ENCODE measurements around the gene ADARB2.
"Not testable (repeated sequence)": the region's sequence is repeated elsewhere in the genome, so short reads cannot be mapped to it uniquely, and the experiment has no call there.

The ADARB2 gene

DNA sequence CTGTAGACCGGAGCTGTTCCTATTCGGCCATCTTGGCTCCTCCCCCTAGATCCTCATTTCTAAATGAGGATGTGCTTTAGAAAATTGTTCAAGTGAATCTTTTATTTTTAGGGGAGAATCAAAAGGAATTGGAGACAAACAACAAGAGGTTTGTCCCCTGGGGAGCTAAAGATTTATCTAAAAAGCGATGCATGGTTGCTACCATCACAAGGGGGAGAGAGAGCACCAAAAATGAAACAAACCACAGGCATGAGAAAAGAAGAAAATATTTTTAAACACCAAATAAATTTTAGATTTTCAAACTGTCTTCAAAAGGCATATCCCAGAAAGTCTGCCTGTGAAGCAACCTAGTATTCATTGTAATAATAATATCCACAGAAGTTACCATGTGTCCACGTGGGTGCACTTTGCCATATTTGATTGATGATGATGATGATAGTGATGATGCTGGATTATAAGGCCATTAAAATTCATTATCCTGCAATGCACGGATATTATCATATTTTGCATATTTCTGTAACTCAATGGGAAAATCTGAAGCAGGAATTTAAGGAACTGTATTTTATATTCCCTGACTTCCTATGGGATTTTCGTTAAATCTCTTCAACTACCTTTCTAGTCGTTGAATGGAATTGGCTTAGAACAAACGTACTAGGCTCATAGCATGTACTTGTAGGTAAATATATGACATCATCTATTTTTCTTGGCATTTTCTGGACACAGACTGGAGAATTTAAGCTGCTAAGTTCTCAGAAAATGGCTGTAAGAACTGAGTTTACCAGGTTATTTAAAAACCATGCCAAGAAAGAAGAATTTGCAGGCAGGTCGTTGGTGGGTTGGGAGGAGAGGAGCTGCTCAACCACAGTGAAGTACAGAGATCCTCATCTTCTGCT is 509.6 kb downstream of the ADARB2 start:
- DNase-seq (ENCODE audit: low spot score): no peak

GRCh38 chr10:1226907-1227306 is 510.4 kb downstream of the ADARB2 start:
- not testable (repeated sequence) for DNase-seq (ENCODE audit: low spot score)

DNA sequence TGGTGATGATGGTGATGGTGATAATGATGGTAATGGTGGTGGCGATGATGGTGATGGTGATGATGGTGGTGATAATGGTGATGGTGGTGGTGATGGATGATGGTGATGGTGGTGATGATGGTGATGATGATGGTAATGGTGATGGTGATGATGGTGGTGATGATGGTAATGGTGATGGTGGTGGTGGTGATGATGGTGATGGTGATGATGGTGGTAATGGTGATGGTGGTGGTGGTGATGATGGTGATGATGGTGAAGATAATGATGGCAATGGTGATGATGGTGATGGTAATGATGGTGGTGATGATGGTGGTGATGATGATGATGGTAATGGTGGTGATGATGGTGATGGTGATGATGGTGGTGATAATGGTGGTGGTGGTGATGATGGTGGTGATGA is 517.5 kb downstream of the ADARB2 start:
- DNase-seq (ENCODE audit: low spot score): not testable (repeated sequence)

DNA sequence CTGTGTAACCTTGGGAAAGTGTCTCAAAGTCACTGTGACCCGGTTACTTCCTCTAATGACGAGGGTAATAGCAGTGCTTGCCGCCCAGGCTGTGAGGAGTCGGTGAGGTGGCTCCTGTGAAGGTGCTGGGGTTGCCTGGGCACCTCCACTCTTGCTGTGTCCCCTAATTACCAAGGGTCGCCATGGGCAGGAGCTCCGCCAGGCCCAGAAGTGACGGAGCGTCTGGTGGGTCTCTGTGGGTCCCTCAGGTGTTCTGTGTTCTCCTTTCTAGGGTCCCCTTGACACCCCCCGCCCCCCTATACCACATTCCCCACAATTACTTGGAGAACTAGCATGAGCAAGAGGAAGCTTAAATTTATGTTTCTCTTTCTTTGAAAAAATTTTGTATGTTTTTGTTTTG is 519.7 kb downstream of the ADARB2 start:
- DNase-seq (ENCODE audit: low spot score): no peak

- DNase-seq (ENCODE audit: low spot score): no peak
These were observed 520.1 kb downstream of the ADARB2 start for GRCh38 chr10:1217237-1217587.

DNA sequence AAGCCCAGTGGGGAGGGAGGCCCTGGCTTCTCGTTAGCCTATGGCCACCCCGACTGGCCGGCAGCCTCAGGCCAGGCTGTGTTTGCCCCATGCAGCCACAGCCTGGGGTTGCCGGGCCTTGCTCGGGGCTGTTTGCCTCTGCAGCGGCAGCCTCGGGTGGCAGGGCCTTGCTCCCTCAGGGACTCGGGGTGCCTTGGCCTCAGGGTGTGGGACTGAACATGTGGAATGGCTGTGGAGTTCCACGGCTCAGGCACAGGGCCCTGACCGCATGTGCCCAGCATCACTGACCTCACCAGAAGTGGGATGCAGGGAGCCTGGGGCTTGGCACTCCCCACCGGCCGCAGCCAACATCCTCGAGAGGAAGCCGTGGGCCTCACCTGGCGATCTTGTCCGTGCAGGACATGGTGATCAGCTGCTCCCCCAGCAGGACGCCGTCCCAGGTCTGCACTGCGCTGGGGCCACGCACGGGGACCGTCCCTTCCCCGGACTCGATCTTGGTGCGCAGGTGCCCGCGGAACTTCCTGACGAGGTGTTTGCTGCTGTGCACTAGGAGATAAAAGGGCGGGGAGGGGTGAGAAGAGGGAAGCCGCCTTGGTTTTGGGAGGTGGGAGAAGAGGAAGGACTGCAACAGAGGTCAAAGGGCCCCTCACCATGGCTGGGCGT is 520.6 kb downstream of the ADARB2 start:
- DNase-seq (ENCODE audit: low spot score): no peak

DNA sequence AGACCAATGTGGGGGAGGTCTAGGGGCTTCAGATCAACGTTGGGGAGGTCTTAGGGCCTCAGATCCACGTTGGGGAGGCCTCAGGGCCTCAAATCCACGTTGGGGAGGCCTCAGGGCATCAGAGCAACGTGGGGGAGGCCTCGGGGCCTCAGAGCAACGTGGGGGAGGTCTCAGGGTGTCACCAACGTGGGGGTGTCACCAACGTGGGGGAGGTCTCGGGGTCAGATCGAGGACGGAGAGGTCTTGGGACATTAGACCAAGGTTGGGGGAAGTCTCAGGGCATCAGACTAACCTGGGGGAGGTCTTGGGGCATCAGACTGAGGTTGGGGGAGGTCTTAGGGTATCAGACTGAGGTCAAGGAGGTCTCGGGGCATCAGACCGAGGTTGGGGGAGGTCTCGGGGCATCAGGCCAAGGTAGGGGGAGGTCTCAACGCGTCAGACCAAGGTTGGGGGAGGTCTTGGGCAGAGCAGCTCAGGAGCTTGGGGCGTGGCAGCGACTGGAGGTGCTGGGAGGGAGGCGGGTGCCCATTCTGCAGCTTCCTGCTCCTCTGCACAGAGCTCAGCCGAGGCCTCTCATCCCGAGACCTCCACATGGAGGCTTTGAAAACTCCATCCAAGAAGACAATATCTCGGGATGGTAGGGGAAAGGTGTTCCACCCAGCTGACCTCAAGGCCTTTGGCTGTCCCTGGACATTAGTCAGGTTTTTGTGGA is 521.3 kb downstream of the ADARB2 start:
- DNase-seq (ENCODE audit: low spot score): no peak

DNA sequence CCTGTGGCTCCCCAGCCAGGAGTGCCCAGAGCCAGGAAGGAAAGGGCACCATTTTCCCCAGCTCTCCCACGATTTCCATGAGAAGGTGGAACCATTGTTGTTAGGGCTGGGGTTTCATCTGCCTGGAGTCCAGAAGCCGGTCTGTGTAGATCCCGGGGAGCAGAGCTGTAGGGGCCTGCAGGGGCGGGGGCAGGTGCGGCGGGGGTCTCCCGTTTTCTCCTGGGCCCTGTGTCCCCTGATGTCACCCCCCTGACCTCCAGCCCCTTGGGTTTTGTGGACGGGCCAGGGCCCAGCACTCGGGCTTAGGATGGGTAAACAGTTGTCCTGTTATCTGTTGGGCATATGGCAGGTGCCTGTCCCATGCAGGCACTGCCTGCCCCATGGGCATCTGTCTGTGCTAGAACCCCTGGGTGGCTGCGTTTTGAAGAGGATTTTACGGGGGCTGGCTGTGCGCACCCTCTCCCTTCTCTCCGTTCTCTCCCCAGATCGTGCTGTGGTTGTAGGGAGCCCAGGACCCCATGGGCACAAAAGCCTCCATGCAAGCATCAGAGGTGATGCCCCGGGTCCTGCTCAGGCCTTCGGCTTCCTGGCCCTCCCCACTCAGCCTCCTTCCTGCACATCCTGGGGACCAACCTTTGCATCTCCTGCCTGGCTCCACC is 522.3 kb downstream of the ADARB2 start:
- DNase-seq (ENCODE audit: low spot score): no peak

GRCh38 chr10:1214071-1214675 is 523.2 kb downstream of the ADARB2 start:
- DNase-seq (ENCODE audit: low spot score): no peak

DNA sequence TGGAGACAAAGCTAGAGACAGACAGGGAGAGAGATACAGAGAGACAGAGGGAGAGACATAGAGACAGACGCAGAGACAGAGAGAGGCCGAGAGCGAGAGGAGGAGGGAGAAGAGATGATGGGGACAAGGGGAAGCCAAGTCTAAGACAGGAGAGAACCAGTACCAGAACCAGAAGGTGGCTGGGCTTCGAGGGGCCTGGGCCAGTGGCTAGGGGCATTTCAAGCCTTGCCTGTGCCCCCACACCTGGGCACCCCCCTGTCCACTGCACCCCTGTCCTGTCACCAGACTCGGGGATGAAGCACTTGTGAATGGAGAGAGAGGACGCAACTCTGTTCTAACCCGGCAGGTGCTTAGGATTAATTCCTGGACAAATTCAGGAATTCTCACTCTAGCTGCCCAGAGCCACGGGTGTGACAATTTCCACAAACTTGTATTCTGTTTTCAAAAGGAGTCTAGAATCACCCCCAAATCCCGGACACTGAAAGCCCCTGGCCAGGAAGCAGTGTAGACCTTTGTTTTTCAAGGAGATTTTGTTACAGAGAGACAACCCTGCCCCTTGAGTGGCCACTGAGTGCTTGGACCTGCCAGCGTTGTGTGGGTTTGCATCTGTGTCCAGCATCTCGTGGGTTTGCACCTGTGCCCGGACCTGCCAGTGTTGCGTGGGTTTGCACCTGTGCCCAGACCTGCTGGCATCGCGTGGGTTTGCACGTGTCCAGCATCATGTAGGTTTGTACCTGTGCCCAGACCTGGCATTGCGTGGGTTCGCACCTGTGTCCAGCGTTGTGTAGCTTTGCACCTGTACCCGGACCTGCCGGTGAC is 523.9 kb downstream of the ADARB2 start:
- no peak for DNase-seq (ENCODE audit: low spot score)

DNA sequence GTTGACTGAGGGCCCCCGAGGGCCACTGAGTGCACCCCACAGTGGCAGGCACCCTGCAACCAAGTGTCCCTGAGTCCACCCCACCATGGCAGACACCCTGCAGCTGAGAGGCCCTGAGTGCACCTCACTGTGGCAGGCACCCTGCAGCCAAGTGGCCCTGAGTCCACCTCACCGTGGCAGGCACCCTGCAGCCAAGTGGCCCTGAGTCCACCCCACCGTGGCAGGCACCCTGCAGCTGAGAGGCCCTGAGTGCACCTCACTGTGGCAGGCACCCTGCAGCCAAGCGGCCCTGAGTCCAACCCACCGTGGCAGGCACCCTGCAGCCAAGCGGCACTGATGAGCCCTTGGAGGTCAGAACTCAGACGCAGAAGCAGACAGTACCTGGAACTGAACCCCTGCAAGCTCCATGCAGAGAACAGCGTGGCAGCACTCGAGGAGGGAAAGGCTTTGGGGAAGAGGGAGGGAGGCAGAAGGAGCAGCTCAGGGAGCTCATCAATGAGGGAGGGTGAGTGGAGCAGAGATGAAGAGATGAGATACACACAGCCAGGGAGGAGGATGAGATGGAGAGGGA is 524.7 kb downstream of the ADARB2 start:
- no peak for DNase-seq (ENCODE audit: low spot score)

- DNase-seq (ENCODE audit: low spot score): no peak
These were observed 525.3 kb downstream of the ADARB2 start for GRCh38 chr10:1211844-1212570.

DNA sequence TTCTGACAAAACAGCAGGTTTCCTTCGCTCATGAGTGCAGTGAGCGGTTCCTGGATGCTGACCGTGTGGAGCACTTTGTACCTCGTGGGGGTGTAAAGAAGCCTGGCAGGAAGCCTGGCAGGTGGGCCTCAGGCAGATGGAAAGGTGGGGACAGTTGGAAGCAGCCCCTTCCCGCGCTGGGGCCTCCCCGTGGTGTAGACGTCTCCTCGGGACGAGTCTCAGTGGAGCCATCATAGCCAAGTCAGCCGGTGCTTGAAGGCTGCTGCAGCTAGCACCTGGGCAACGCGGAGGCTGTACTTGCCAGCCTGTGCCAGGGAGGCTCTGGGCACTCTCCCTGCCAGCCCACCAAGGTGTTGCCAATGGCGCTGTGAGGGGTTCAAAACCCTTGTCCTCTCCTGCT is 526.7 kb downstream of the ADARB2 start:
- DNase-seq (ENCODE audit: low spot score): no peak

DNA sequence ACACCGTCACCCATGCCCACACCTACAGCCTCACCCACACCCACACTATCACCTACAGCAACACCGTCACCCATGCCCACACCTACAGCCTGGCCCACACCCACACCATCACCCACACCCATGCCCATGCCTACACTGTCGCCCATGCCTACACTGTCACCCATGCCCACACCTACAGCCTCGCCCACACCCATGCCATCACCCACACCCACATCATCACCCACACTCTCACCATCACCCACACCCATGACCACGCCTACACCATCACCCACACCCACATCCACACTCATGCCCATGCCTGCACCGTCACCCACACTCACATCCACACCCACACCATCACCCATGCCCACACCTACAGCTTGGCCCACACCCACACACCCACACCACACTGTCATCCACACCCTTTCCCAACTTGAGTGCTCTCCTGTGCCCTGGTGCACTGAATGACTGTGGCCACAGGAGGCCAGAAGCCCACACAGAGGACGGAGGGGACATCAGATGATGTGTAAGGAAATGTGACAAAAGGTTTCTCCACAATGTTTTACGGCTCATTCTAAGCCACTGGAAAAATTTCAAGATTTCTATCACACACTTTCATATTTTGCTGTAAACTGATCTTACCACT is 527.9 kb downstream of the ADARB2 start:
- DNase-seq (ENCODE audit: low spot score): no peak

- no peak for DNase-seq (ENCODE audit: low spot score)
These were observed 528.7 kb downstream of the ADARB2 start for GRCh38 chr10:1208366-1209311.

DNA sequence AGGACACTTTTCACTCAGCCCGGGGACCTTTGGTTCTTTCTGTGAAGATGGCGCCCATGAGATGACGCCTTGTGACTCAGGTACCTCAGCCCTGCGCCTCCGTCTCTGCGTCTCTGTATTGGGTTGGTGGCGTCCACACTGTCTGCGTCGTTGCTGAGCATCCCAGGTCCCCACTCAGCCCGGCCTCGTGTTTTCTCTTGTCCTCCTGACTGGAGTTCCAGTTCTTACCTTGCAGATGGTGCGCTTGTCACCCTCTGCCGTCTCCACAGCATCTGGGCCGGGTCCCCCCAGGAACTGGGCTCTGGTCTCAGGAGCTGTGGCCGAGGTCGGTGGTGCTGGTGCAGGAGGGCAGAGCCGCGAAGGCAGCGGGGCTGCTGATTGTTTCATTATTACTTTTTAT is 530.7 kb downstream of the ADARB2 start:
- DNase-seq (ENCODE audit: low spot score): no peak

GRCh38 chr10:1206101-1206500 is 531.2 kb downstream of the ADARB2 start:
- DNase-seq (ENCODE audit: low spot score): no peak

DNA sequence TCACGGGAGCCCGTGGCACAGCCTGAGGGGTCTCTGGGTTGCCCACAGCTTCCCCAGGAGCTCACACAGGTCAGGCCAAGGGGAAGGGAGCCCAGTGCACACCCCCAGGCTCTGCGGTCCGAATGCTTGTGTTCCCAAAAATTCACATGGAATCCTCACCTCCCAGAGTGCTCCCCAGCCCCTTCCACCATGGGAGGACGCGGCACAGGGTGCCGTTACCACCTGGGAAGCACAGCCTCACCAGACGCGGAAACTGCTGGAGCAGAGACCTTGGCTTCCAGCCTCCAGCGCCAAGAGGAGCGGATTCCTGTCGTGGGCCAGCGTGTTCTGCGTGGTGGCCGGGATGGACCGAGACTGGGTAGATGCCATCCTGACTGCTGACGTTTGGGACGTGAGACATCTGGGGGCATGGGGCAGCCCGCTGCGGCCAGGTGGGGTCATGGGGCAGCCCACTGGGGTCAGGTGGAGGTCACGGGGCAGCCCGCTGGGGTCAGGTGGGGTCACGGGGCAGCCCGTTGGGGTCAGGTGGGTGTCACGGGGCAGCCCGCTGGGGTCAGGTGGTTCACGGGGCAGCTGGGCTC is 531.8 kb downstream of the ADARB2 start:
- DNase-seq (ENCODE audit: low spot score): no peak

Data from GM03348 (cell line).